SKM-1 treated with dmso at 0.1 percent for 144 hours (cell line): ENCODE data around the gene ZNF280C.
"Not testable (repeated sequence)": the region's sequence is repeated elsewhere in the genome, so short reads cannot be mapped to it uniquely, and the experiment has no call there.

Experiments used
- DNase-seq: peaks from one replicate; lab custom pipeline; 2025; ENCODE audit not compliant: unreplicated experiment; lab: John Stamatoyannopoulos, UW

Gene ZNF280C

DNA sequence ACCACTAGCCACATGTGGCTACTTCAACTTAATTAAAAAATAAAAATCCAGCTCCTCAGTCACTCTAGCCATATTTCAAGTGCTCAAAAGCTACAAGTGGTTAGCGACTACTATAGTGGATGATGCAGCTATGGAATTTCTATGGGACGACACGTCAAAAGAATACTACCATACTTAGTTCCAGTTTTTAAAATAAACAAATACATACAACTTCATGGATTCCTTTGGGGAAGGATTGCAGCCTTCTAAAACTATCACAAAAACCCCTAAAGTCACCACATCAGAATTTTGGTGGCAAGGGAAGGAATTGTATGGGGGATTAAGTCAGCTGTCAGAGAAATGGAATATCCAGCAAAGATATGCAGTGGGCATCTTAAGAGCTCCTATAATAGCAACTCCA lies 6.5 kb downstream of the ZNF280C start:
- no peak for DNase-seq

GRCh38 chrX:130261296-130261893 lies 7.3 kb downstream of the ZNF280C start:
- DNase-seq: no peak

GRCh38 chrX:130260316-130260715 lies 8.4 kb downstream of the ZNF280C start:
- no peak for DNase-seq

DNA sequence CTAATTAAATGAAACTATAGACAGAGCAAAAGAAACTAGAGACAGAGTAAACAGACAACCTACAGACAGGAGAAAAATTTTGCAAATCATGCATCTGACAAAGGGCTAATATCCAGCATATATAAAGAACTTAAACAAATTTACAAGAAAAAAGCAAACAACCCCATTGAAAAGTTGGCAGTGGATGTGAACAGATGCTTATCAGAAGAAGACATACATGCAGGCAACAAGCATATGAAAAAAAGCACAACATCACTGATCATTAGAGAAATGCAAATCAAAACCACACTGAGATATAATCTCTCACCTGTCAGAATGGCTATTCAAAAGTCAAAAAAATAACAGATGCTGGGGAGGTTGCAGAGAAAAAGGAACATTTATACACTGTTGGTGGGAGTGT lies 14.8 kb downstream of the ZNF280C start:
- DNase-seq: no peak

DNA sequence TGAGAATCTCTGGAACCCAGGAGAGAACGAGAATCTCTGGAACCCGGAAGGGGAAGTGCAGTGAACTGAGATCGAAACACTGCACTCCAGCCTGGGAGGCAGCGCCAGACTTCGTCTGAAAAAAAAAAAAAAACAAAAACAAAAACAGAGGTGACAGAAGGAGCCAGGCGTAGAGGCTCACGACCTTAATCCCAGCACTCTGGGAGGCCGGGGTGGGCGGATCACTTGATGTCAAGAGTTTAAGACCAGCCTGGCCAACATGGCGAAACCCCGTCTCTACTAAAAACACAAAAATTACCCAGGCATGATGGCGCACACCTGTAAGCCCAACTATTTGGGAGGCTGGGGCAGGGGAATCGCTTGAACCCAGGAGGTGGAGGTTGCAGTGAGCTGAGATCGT lies 17.0 kb downstream of the ZNF280C start:
- no peak for DNase-seq

GRCh38 chrX:130247996-130248395 lies 20.7 kb downstream of the ZNF280C start:
- DNase-seq: no peak

GRCh38 chrX:130246084-130246483 lies 22.6 kb downstream of the ZNF280C start:
- no peak for DNase-seq

- DNase-seq: no peak
Observed at GRCh38 chrX:130245441-130245840, 23.3 kb downstream of the ZNF280C start.

DNA sequence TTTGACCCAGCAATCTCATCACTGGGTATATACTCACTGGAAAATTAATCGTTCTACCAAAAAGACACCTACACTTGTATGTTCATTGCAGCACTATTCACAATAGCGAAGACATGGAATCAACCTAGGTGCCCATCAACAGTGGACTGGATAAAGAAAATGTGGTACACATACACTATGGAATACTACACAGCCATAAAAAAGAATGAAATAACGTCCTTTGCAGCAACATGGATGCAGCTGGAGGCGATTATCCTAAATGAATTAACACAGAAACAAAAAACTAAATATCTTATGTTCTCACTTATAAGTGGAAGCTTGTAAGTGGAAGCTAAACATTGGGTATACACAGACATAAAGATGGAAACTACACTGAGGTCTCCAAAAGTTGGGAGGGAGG lies 37.5 kb downstream of the ZNF280C start:
- DNase-seq: not testable (repeated sequence)

- no peak for DNase-seq
Observed at GRCh38 chrX:130228871-130229270, 39.8 kb downstream of the ZNF280C start.

GRCh38 chrX:130224810-130225209 lies 43.9 kb downstream of the ZNF280C start:
- DNase-seq: no peak

DNA sequence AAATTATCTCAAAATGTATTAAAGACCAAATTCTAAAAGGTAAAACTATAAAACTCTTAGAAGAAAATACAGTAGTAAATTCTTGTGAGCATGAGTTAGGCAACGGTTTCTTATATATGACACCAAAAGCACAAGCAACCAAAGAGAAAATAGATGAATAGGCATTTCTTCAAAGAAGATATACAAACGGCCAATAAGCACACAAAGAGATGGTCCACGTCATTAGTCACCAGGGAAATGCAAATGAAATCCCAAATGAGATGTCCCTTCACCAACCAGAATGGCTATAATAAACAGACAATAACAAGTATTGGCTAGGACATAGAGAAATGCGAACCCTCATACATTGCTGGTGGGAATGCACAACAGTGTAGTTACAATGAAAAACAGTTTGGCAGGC lies 52.4 kb downstream of the ZNF280C start:
- no peak for DNase-seq

GRCh38 chrX:130213376-130213775 lies 55.3 kb downstream of the ZNF280C start:
- no peak for DNase-seq

GRCh38 chrX:130212371-130212770 lies 56.3 kb downstream of the ZNF280C start:
- no peak for DNase-seq

GRCh38 chrX:130211415-130212186 lies 57.1 kb downstream of the ZNF280C start:
- DNase-seq: no peak

GRCh38 chrX:130204647-130205046 lies 64.1 kb downstream of the ZNF280C start:
- DNase-seq: no peak

GRCh38 chrX:130197464-130197863 lies 71.2 kb downstream of the ZNF280C start:
- no peak for DNase-seq

DNA sequence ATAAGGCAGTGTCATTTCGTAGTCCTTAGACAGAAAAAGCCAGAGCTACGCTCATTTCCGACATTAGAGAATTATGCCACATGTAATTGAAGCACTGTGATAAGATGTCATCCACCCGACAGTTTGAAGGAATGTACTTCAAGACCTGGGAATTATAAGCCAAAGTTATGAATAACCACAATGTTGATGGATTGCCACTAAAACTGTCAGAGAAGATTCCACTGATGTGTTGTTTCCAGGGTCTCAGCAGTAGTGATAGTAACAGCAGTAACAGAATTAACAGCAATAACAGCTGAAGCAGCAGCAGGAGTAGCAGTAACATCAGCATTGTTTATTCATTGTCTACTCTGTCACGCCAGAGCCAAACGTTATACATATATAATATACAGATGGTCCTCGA lies 72.2 kb downstream of the ZNF280C start:
- no peak for DNase-seq

DNA sequence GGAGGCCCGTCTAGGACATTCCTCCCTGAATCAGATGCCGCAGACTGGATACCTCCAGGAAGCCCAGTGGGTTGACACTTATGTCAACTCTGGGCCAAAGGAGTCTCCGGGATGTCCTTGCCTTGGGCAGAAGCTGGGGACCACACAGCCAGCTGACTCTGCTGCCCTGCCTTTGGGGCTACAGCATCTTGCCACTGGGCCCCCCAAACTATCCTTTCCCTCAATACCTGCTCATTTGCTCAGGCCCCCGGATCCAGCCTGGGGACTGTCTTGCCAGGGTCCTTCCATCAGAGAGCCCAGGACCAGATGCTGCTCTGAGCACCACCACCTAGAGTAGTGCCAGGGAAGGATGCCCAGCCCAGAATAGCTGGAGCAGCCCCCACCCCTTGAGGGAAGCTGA lies 77.9 kb downstream of the ZNF280C start:
- no peak for DNase-seq

- no peak for DNase-seq
Observed at GRCh38 chrX:130186651-130187050, 82.0 kb downstream of the ZNF280C start.

DNA sequence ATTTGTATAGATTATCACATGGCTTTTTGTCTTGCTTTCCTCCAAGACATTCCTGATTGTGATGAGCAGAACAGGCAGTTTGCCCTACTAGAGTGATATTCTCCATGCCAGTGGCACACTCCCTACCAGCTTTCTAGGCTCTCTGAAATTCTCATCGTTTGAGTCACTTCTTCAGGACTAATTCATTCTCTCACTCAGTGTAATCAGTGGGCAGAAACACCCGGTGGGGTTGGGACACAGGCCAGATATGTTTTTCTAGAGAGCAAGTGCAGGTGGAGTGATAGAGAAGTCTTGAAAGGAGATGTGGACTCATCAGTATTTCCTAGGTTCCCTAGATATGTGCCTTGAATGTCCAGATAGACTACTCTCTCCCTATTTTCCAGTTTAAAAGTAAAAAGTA lies 83.8 kb downstream of the ZNF280C start:
- no peak for DNase-seq

DNA sequence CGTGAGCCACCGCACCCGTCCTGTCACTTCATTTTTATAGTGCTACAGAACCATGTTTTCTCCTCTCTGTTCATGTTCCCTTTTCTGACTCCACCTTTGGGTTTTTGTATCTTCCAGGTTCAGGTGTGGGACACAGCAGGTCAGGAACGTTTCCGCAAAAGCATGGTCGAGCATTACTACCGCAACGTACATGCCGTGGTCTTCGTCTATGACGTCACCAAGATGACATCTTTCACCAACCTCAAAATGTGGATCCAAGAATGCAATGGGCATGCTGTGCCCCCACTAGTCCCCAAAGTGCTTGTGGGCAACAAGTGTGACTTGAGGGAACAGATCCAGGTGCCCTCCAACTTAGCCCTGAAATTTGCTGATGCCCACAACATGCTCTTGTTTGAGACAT lies 84.5 kb downstream of the ZNF280C start:
- DNase-seq: no peak
